Skeletal muscle tissue (tissue), 5 donors: ENCODE results near the gene DNAJC10. TPM values are rescaled to one million over a fixed set of nuclear protein-coding genes. Genes with fewer than 3 reads are reported as not detected.

Source experiments
- H3K27ac ChIP-seq: one replicate; pipeline ENCODE4 v1.7.0; 2013; ENCODE audit warnings: mild to moderate bottlenecking, low read depth, low read length, inconsistent platforms
- H3K27me3 ChIP-seq, 3 donors: one replicate each; pipeline ENCODE4 v1.7.0; 2013; ENCODE audit warnings: low read length in 3 of 3; ENCODE audit not compliant: control insufficient read depth in 3 of 3, insufficient read depth in 3 of 3
- H3K36me3 ChIP-seq, 3 donors: one replicate each; pipeline ENCODE4 v1.7.0; 2013; ENCODE audit warnings: low read length in 3 of 3; ENCODE audit not compliant: control insufficient read depth in 3 of 3, insufficient read depth in 3 of 3
- H3K4me1 ChIP-seq, 3 donors: one replicate each; pipeline ENCODE4 v1.7.0; 2013; ENCODE audit warnings: low read length in 3 of 3, mild to moderate bottlenecking in 3 of 3; ENCODE audit not compliant: control insufficient read depth in 3 of 3, insufficient read depth in 3 of 3
- H3K4me3 ChIP-seq, 3 donors: one replicate each; pipeline ENCODE4 v1.7.0; 2013; ENCODE audit warnings: low read length in 3 of 3
- H3K9ac ChIP-seq, 3 donors: one replicate each; pipeline ENCODE4 v1.7.0; 2013; ENCODE audit warnings: low read length in 3 of 3, mild to moderate bottlenecking in 3 of 3, moderate library complexity in 2 of 3, low read depth in 1 of 3
- H3K9me3 ChIP-seq, 3 donors: one replicate each; pipeline ENCODE4 v1.7.0; 2013; ENCODE audit warnings: low read length in 3 of 3; ENCODE audit not compliant: control insufficient read depth in 3 of 3
- small RNA-seq: library from RNA; depleted of rRNA; stranded (forward); fragments of <200 nt; gene quantifications from one replicate; pipeline ENCODE3, GENCODE V24; 2014
- total RNA-seq: library from RNA; depleted of rRNA; stranded (reverse); fragments of >200 nt; gene quantifications from one replicate; pipeline ENCODE4 v1.2.3, GENCODE V29; 2014
- donor health status: Osteomylitis.

The DNAJC10 gene
- total RNA-seq, 1 donor from 2014 or later: 27.1 TPM

DNA sequence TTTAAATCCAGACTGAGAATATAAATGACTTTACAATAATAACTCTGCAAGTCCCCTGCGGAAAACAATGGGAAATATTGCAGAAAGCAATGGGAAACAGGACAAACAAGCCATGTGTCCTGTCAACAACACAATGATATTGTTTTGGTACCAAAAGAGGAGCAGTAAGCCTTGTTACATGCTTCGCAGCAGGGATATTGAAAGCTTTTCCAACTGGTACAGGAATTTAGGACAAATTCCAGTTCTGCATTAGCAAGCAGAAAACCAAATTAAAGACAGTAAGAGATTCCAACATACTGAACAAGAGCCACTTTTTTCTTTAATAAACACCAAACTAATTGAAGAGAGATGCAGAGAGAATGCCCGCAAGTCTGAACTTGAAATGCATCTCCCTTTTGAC is 120.4 kb downstream of the DNAJC10 start:
- no peak overlapping the region for H3K4me3 ChIP-seq
- no peaks in the 10 kb centered on the region for H3K9me3 ChIP-seq
- no peaks in the 10 kb centered on the region for H3K27me3 ChIP-seq

More for the DNA sequence above, 120.4 kb downstream of the DNAJC10 start:
- no peak overlapping the region for H3K9ac ChIP-seq
- H3K27ac ChIP-seq: no peak overlapping the region
- H3K36me3 ChIP-seq: peaks cover 0 to 3% (median 0%) of the 10 kb centered on the region in 3 donors
- no peaks in the 10 kb centered on the region for H3K4me1 ChIP-seq

Small RNA genes within 50 kb of the gene (small RNA-seq; reads per million reads assigned to genes)
- not detected for gene RF00019

Other genes with a start within 250 kb of the DNAJC10 start
- 6.8 TPM for gene FRZB, start 150.4 kb downstream of the DNAJC10 start, total RNA-seq